OCI-LY3 (cell line): ENCODE data around the gene ZMIZ1.

Experiments used
- H2AFZ ChIP-seq: fragments of 200-600, 300-600 bp; shearing (Covaris generic); 2 replicates; pipeline ENCODE4 v1.6.0; 2014; ENCODE audit warnings: antibody characterized with exemption, low read depth, low read length
- H3K27ac ChIP-seq: fragments of 200-600, 300-600 bp; sonication (generic); 2 replicates; pipeline ENCODE4 v1.5.1; 2014; ENCODE audit warnings: mild to moderate bottlenecking, low read length, moderate library complexity, mixed read lengths
- H3K27me3 ChIP-seq: fragments of 200-600, 300-600 bp; sonication (generic); 2 replicates; pipeline ENCODE4 v1.6.1; 2014; ENCODE audit warnings: low read depth, low read length, mixed read lengths
- H3K36me3 ChIP-seq: fragments of 200-600, 300-600 bp; sonication (generic); replicated peaks from 2 replicates; pipeline ENCODE3; 2014; ENCODE audit warnings: low read depth, low read length, mixed read lengths
- H3K4me1 ChIP-seq: fragments of 300-600, 200-600 bp; sonication (generic); 2 replicates; pipeline ENCODE4 v1.6.1; 2014; ENCODE audit warnings: low read length, mixed read lengths
- H3K4me2 ChIP-seq: fragments of 200-600, 300-600 bp; sonication (generic); 2 replicates; pipeline ENCODE4 v1.6.1; 2014; ENCODE audit warnings: low read length, mixed read lengths
- H3K4me3 ChIP-seq: fragments of 300-600, 200-600 bp; sonication (generic); 2 replicates; pipeline ENCODE4 v1.5.1; 2014; ENCODE audit warnings: antibody characterized with exemption, mild to moderate bottlenecking, low read length, moderate library complexity
- H3K79me2 ChIP-seq: fragments of 300-600, 200-600 bp; shearing (Covaris generic); 2 replicates; pipeline ENCODE4 v1.6.1; 2014; ENCODE audit warnings: mild to moderate bottlenecking, low read length, mixed read lengths
- H3K9ac ChIP-seq: fragments of 300-600, 200-600 bp; shearing (Covaris generic); 2 replicates; pipeline ENCODE4 v1.6.0; 2014; ENCODE audit warnings: mild to moderate bottlenecking, low read length, moderate library complexity
- H3K9me3 ChIP-seq: fragments of 200-600, 300-600 bp; shearing (Covaris generic); 2 replicates; pipeline ENCODE4 v1.6.1; 2014; ENCODE audit warnings: low read length, mixed read lengths; ENCODE audit not compliant: insufficient read depth
- H4K20me1 ChIP-seq: fragments of 200-600, 300-600 bp; sonication (generic); 2 replicates; pipeline ENCODE4 v1.6.1; 2016; ENCODE audit warnings: low read length, mixed read lengths; ENCODE audit not compliant: insufficient read depth
- EZH2phosphoT487 ChIP-seq: fragments of 200-600 bp; shearing (Covaris generic); IDR thresholded peaks from 2 replicates; pipeline ENCODE4 v1.6.1; 2018; ENCODE audit warnings: antibody characterized with exemption, mixed run types, low read depth
- TF ChIP-seq, protein P1 (sequence below): fragments of 200-600, 300-600 bp; sonication (generic); IDR thresholded peaks from 2 replicates; pipeline ENCODE4 v1.5.1; 2014; ENCODE audit warnings: antibody characterized with exemption, low read length, low read depth

The ZMIZ1 gene

DNA sequence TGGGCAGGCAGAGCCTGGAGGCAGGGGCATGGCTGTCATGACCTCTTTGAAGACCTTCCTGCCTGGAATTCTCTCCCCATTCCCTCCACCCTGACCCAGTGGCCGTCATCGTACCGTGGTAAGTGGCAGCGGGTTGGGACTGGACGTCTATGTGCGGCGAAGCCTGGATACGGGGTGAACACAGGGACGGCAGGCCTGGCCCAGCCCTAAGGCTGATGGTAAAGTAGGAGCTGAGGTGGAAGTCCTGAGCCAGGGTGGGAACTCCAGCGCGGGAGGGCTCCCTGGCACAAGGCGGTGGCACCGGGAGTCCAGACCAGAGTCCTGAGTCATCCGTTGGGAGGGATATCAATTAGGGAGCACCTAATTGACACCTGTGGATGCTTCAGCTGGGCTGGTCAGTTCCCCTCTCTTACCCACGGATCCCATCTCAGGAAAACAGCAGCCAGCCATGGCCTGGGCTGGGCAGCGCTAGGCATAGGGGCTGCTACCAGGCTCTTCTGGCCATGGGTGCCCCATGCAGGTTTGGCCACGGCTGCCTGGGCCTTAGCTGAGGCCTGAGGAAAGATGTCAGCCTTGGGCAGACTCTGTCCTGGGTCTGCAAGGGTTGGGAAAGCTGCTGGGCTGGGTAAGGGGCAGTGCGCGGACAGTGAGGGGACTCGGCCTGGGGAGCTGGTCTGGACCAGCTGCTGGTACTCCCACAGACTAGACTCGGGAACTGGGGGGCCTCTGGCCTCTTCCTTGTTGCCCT, 281.8 kb downstream of the ZMIZ1 start:
- Histone ChIP-seq H3K9ac (no peak overlapping the region), H3K27ac (no peak overlapping the region), H3K36me3 (peaks cover 55% of the 10 kb centered on the region), H3K4me2 (no peak overlapping the region), H3K4me1 (peaks cover 40% of the 10 kb centered on the region), H3K4me3 (no peak overlapping the region), H3K9me3 (no peaks in the 10 kb centered on the region), H2AFZ (no peak overlapping the region), H4K20me1 (peaks cover 68% of the 10 kb centered on the region), H3K79me2 (peaks cover 52% of the 10 kb centered on the region), H3K27me3 (no peaks in the 10 kb centered on the region)
- no peak for TF ChIP-seq EZH2phosphoT487
- TF ChIP-seq, protein P1, sequence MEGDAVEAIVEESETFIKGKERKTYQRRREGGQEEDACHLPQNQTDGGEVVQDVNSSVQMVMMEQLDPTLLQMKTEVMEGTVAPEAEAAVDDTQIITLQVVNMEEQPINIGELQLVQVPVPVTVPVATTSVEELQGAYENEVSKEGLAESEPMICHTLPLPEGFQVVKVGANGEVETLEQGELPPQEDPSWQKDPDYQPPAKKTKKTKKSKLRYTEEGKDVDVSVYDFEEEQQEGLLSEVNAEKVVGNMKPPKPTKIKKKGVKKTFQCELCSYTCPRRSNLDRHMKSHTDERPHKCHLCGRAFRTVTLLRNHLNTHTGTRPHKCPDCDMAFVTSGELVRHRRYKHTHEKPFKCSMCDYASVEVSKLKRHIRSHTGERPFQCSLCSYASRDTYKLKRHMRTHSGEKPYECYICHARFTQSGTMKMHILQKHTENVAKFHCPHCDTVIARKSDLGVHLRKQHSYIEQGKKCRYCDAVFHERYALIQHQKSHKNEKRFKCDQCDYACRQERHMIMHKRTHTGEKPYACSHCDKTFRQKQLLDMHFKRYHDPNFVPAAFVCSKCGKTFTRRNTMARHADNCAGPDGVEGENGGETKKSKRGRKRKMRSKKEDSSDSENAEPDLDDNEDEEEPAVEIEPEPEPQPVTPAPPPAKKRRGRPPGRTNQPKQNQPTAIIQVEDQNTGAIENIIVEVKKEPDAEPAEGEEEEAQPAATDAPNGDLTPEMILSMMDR = no peak

DNA sequence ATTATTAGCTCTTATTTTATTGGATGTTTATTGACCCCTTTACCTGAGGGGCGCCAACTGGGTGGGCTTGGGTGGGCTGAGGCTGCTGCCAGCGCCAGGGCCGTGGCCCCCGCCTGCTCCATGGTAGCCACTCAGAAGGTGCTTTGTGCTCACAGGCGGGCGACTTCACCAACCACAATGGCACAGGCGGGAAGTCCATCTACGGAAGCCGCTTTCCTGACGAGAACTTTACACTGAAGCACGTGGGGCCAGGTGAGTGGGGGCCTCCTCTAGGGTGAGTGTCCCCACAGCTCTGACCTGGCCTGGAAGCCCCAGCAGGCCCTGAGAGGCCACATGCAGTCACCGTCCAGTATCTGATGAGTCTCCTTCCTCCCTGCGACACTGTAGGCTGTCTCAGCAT, 282.6 kb downstream of the ZMIZ1 start:
- Histone ChIP-seq H3K4me1 (peaks cover 48% of the 10 kb centered on the region), H3K9ac (no peak overlapping the region), H3K36me3 (peaks cover 60% of the 10 kb centered on the region), H2AFZ (no peak overlapping the region), H3K79me2 (peaks cover 52% of the 10 kb centered on the region), H3K4me3 (no peak overlapping the region), H3K27me3 (no peaks in the 10 kb centered on the region), H3K27ac (no peak overlapping the region), H3K9me3 (no peaks in the 10 kb centered on the region), H3K4me2 (no peak overlapping the region), H4K20me1 (peaks cover 69% of the 10 kb centered on the region)
- TF ChIP-seq, protein P1 = no peak
- TF ChIP-seq EZH2phosphoT487 = no peak

DNA sequence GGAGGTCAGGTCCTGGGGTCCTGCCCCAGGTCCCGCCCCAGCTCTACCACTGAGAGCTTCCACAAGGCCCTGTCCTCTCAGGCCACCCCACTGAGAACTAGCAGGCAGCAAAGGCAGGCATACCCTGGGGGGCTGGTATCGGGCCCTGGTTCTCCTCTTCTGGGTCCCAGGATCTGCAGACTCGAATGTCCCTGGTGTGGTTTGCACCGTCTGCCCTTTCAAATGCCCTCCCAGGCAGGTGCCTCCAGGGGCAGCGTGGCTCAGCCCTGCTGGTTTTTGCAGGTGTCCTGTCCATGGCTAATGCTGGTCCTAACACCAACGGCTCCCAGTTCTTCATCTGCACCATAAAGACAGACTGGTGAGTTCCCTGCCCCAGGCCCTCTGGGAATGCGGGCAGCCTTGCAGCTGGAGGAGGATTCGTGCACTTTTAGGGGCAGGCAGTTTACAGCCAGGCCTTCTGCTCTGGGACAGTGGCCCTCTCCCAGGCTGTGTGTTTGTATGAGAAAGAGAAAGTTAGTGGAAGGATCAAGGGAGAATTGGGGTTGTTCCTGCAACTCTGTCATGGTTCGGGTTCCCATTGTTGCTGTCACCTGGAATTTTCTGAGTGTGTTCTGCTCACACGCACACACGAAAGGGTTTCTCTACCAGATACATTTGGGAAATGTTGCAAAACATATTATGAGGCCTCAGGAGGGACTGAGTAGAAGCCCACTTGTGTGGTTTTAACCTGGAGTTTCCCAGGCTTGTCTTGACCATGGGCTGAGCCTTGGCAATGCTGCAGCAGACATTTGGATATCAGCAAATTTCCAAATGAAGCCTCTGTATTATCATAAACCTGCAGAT, 283.5 kb downstream of the ZMIZ1 start:
- Histone ChIP-seq H2AFZ (no peak overlapping the region), H3K36me3 (peaks cover 66% of the 10 kb centered on the region), H3K27ac (no peak overlapping the region), H3K4me1 (peaks cover 41% of the 10 kb centered on the region), H4K20me1 (peaks cover 69% of the 10 kb centered on the region), H3K4me3 (no peak overlapping the region), H3K27me3 (no peaks in the 10 kb centered on the region), H3K9me3 (no peaks in the 10 kb centered on the region), H3K9ac (no peak overlapping the region), H3K4me2 (no peak overlapping the region), H3K79me2 (peaks cover 52% of the 10 kb centered on the region)
- TF ChIP-seq EZH2phosphoT487 = no peak
- TF ChIP-seq, protein P1 = no peak

DNA sequence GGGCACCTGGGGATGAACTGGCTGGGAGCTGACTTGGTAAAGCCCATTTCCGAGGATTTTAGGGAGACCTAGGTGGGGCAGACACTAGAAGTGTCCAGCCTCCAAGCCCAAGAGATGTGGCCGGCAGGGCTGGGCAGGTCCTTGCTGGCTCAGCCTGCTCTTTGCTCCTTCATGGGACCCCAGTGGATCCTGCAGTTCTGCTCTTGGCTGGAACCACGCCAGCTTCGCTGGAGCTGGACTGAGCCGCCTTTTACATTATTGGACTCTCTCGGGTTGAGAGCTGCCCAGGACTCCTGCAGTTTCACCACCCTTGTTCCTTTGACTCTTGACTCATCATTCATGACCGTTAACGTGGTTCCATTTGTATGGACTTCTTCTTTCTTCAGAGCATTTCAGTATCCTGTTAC, 284.2 kb downstream of the ZMIZ1 start:
- Histone ChIP-seq H3K79me2 (peaks cover 44% of the 10 kb centered on the region), H3K4me2 (no peak overlapping the region)

More for the DNA sequence above, 284.2 kb downstream of the ZMIZ1 start:
- H3K4me3 ChIP-seq = no peak overlapping the region
- H3K36me3 ChIP-seq = peaks cover 66% of the 10 kb centered on the region
- H3K27ac ChIP-seq = no peak overlapping the region
- no peak overlapping the region for H2AFZ ChIP-seq
- H3K4me1 ChIP-seq = peaks cover 41% of the 10 kb centered on the region
- H3K27me3 ChIP-seq = no peaks in the 10 kb centered on the region
- no peak overlapping the region for H3K9ac ChIP-seq
- TF ChIP-seq, protein P1 = no peak
- no peak for TF ChIP-seq EZH2phosphoT487
- no peaks in the 10 kb centered on the region for H3K9me3 ChIP-seq
- H4K20me1 ChIP-seq = peaks cover 69% of the 10 kb centered on the region
